IMR-90 (cell line): ENCODE measurements around the gene DENND1A.

Experiments
- BHLHE40 ChIP-seq: fragments of 150-350 bp; IDR thresholded peaks from 2 replicates; pipeline ENCODE4 v1.6.1; 2016; ENCODE audit warnings: mild to moderate bottlenecking, low read depth, low read length
- CEBPB ChIP-seq: IDR thresholded peaks from 2 replicates; pipeline ENCODE4 v1.6.1; 2012; ENCODE audit warnings: low read depth, low read length, improper control_type of control experiment
- CHD1 ChIP-seq: IDR thresholded peaks from 2 replicates; pipeline ENCODE4 v1.6.1; 2012; ENCODE audit warnings: low read depth, low read length, improper control_type of control experiment
- MXI1 ChIP-seq: IDR thresholded peaks from 2 replicates; pipeline ENCODE4 v1.6.1; 2012; ENCODE audit warnings: low read depth, mild to moderate bottlenecking, low read length, moderate library complexity, borderline replicate concordance
- POLR2A ChIP-seq: IDR thresholded peaks from 2 replicates; pipeline ENCODE4 v1.6.1; 2012; ENCODE audit warnings: mild to moderate bottlenecking, low read depth, low read length
- RFX5 ChIP-seq: IDR thresholded peaks from 2 replicates; pipeline ENCODE4 v1.8.0; 2012; ENCODE audit warnings: low read depth, mild to moderate bottlenecking, low read length, moderate library complexity
- SMC3 ChIP-seq: fragments of 150-350 bp; IDR thresholded peaks from 2 replicates; pipeline ENCODE4 v1.6.1; 2016; ENCODE audit warnings: low read depth, mild to moderate bottlenecking, antibody characterized with exemption, low read length, moderate library complexity
- TF ChIP-seq, protein P1 (sequence below): conservative IDR thresholded peaks from 2 replicates; pipeline ENCODE4 v1.5.1; 2012; ENCODE audit warnings: mild to moderate bottlenecking, low read depth, low read length, improper control_type of control experiment
- TF ChIP-seq, protein P2 (sequence below): fragments of 150-350 bp; IDR thresholded peaks from 2 replicates; pipeline ENCODE4 v1.6.1; 2016; ENCODE audit warnings: low read depth, mild to moderate bottlenecking, low read length, moderate library complexity, borderline replicate concordance

DNA sequence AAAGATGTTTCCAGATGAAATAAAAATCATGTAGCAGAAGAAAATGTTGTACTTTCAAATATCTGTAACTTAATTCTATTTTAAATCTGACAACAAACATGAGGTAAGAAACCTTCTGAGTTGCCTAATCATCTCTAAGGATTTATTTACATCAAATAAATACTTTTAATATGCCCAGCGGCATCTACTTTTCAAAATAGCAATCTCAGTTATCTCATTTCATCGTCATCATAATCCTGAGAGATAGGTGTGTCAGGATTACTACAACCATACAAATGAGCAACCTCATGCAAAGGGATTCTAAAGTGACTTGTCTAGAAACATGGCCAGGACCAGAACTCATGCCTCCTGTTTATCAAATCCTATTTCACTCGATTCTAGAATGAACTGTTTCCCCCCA lies 49.5 kb downstream of the DENND1A start:
- TF ChIP-seq RFX5 = no peak
- TF ChIP-seq, protein P1, sequence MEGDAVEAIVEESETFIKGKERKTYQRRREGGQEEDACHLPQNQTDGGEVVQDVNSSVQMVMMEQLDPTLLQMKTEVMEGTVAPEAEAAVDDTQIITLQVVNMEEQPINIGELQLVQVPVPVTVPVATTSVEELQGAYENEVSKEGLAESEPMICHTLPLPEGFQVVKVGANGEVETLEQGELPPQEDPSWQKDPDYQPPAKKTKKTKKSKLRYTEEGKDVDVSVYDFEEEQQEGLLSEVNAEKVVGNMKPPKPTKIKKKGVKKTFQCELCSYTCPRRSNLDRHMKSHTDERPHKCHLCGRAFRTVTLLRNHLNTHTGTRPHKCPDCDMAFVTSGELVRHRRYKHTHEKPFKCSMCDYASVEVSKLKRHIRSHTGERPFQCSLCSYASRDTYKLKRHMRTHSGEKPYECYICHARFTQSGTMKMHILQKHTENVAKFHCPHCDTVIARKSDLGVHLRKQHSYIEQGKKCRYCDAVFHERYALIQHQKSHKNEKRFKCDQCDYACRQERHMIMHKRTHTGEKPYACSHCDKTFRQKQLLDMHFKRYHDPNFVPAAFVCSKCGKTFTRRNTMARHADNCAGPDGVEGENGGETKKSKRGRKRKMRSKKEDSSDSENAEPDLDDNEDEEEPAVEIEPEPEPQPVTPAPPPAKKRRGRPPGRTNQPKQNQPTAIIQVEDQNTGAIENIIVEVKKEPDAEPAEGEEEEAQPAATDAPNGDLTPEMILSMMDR = no peak
- no peak for TF ChIP-seq BHLHE40
- no peak for TF ChIP-seq POLR2A
- TF ChIP-seq MXI1 = no peak
- no peak for TF ChIP-seq CEBPB
- TF ChIP-seq CHD1 = no peak
- TF ChIP-seq SMC3 = no peak
- TF ChIP-seq, protein P2, sequence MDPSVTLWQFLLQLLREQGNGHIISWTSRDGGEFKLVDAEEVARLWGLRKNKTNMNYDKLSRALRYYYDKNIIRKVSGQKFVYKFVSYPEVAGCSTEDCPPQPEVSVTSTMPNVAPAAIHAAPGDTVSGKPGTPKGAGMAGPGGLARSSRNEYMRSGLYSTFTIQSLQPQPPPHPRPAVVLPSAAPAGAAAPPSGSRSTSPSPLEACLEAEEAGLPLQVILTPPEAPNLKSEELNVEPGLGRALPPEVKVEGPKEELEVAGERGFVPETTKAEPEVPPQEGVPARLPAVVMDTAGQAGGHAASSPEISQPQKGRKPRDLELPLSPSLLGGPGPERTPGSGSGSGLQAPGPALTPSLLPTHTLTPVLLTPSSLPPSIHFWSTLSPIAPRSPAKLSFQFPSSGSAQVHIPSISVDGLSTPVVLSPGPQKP = no peak
